ENCODE measurements around the gene CRBN.

- TF ChIP-seq CTCF (IDR thresholded peaks at IDR 0.05): no peak
- no peak for TF ChIP-seq ZFX (IDR thresholded peaks at IDR 0.05; ENCODE audit: borderline replicate concordance)
Measured at GRCh38 chr3:3113042-3113709, 66.3 kb downstream of the CRBN start.
